Colonic mucosa (tissue), 4 donors: Measurements from ENCODE around the gene FBXL16. TPM values are rescaled to one million over a fixed set of nuclear protein-coding genes. Genes with fewer than 3 reads are reported as not detected.
"Not testable (repeated sequence)": the region's sequence is repeated elsewhere in the genome, so short reads cannot be mapped to it uniquely, and the experiment has no call there.

Experiments used
- DNase-seq: peaks from one replicate; pipeline ENCODE4 v3.0.0-alpha.2; 2020
- H3K27ac ChIP-seq: fragments of 200-600 bp; one replicate; pipeline ENCODE4 v1.8.0; 2021
- H3K27me3 ChIP-seq: fragments of 200-600 bp; one replicate; pipeline ENCODE4 v1.8.0; 2021
- H3K36me3 ChIP-seq: fragments of 200-600 bp; one replicate; pipeline ENCODE4 v1.8.0; 2021
- H3K4me1 ChIP-seq: fragments of 200-600 bp; one replicate; pipeline ENCODE4 v1.8.0; 2021; ENCODE audit warnings: mild to moderate bottlenecking
- H3K4me3 ChIP-seq: fragments of 200-600 bp; one replicate; pipeline ENCODE4 v1.8.0; 2021
- H3K9ac ChIP-seq, 2 donors: one replicate each; pipeline ENCODE4 v1.7.0; 2013; ENCODE audit warnings: control low read depth in 2 of 2, low read depth in 2 of 2, low read length in 2 of 2
- H3K9me3 ChIP-seq: fragments of 200-600 bp; one replicate; pipeline ENCODE4 v1.8.0; 2021
- CTCF ChIP-seq: fragments of 200-600 bp; IDR thresholded peaks from one replicate; pipeline ENCODE4 v1.8.0; 2022; ENCODE audit warnings: antibody characterized with exemption, mild to moderate bottlenecking
- intact Hi-C: fragments of 100-400 bp; cut with DNase I; formaldehyde crosslinking; loops from one replicate; pipeline ENCODE4 v1.14.1; 2022
- total RNA-seq, 2 donors: library from RNA; stranded (reverse); fragmentation: NEBNext Ultra II Directional in 1 of 2; extraction: Animal tissue kit (Norgen Biotek cat#: 25700) in 1 of 2; gene quantifications; one replicate each; pipeline ENCODE4 v1.2.1, GENCODE V29; 2021
- donor health status: healthy.
- donor health status: DM: no; HTN: no; CAD: no.
- donor health status: DM: no; HTN: no; CAD: no.

FBXL16 gene
- total RNA-seq, 2 donors from 2014 or later = 2.0 to 2.2 TPM

DNA sequence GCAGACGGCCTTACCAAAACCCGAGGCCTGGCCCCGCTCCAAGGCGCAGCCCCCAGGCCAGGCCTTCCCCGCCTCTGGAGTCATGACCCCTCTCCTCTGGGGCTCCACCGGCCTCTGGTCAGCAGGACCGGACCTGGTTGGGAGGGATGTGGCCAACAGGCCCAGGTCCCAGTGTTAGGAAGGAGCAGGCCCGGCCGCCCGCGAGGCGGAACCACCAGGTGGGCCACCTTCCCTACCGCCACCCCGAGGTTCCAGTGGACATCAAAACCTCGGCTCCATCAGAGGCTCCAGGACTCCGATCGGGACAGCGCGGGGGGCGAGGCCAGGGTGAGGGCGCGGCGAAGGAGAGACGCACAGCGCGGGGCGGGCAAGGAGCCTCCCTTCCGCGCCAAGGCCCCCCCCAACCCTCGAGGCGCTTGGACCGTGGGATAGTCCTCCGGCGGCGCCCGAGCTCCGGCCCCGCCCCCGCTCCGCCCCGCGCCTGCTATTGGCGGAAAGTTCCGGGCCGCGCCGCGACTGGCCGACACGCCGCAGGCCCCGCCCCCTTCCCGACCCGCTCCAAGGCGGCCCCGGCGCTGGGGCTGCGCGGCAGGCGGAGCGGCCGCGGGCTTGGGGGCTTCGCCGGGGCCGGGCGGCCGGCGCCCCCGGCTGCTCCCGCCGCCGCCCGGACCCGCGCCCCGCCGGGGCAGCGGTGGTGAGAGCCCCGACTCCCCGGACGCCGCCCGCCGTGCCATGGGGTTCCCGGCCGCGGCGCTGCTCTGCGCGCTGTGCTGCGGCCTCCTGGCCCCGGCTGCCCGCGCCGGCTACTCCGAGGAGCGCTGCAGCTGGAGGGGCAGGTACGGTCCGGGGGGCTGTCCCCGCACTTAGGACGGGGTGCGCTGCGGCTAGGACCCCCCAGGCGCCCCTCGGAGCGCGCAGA is 9.2 kb upstream of the FBXL16 start, which contains the start of gene METRN:
Gene METRN, plus strand, starts transcription at position 561 of the 919 bp plus-strand sequence. Its CDS starts 172 bp downstream, at position 733.
- Histone ChIP-seq H3K9ac (peak within 1 kb of the TSS; percentile 19 to 51), H3K36me3 (no peaks in the 10 kb centered on the region), H3K27ac (no peak within 1 kb of the TSS), H3K27me3 (peaks cover 17% of the 10 kb centered on the region), H3K4me1 (peaks cover 26% of the 10 kb centered on the region), H3K4me3 (peak within 1 kb of the TSS; percentile 70), H3K9me3 (no peaks in the 10 kb centered on the region)
- DNase-seq = peak; percentile 92
- TF ChIP-seq CTCF = no peak
- intact Hi-C loops = loop anchor here (5.0 kb wide), 1 partner anchor 342 kb away; no protein-coding TSS in a partner anchor

GRCh38 chr16:714079-714478 is 8.5 kb upstream of the FBXL16 start:
- Histone ChIP-seq H3K36me3 (no peaks in the 10 kb centered on the region), H3K4me1 (peaks cover 21% of the 10 kb centered on the region), H3K27me3 (peaks cover 20% of the 10 kb centered on the region), H3K9ac (peak overlapping the region in 1 of 2 donors; percentile 16), H3K4me3 (no peak overlapping the region), H3K27ac (no peak overlapping the region), H3K9me3 (no peaks in the 10 kb centered on the region)
- no peak for TF ChIP-seq CTCF
- DNase-seq = no peak
- intact Hi-C loops = loop anchor here (5.0 kb wide), 1 partner anchor 343 kb away; no protein-coding TSS in a partner anchor

DNA sequence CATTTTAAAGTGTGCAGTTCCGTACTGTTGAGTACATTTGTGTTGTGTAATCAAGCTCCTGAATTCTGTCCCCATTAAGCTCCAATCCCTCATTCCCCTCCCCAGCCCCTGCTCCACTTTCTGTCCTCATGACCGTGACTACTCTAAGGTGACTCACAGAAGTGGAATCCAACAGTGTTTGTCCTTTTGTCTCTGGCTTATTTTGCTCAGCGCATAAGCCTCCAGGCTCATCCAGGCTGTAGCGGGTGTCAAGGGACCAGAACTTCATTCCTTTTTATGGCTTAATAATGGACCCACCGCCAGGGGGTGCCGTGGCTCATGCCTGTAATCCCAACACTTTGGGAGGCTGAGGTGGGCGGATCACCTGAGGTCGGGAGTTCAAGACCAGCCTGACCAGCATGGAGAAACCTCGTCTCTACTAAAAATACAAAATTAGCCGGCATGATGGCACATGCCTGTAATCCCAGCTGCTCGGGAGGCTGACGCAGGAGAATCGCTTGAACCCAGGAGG is 7.2 kb upstream of the FBXL16 start:
- intact Hi-C loops = loop anchor here (2.0 to 5.0 kb wide), 2 partner anchors 74 to 345 kb away; no protein-coding TSS in a partner anchor
- H3K4me3 ChIP-seq, H3K9ac ChIP-seq, H3K27ac ChIP-seq, H3K36me3 ChIP-seq, H3K9me3 ChIP-seq: not testable (repeated sequence)
- Histone ChIP-seq H3K27me3 (peaks cover 23% of the 10 kb centered on the region), H3K4me1 (peaks cover 12% of the 10 kb centered on the region)
- peak; percentile 55 for DNase-seq
- TF ChIP-seq CTCF = peak; percentile 14

DNA sequence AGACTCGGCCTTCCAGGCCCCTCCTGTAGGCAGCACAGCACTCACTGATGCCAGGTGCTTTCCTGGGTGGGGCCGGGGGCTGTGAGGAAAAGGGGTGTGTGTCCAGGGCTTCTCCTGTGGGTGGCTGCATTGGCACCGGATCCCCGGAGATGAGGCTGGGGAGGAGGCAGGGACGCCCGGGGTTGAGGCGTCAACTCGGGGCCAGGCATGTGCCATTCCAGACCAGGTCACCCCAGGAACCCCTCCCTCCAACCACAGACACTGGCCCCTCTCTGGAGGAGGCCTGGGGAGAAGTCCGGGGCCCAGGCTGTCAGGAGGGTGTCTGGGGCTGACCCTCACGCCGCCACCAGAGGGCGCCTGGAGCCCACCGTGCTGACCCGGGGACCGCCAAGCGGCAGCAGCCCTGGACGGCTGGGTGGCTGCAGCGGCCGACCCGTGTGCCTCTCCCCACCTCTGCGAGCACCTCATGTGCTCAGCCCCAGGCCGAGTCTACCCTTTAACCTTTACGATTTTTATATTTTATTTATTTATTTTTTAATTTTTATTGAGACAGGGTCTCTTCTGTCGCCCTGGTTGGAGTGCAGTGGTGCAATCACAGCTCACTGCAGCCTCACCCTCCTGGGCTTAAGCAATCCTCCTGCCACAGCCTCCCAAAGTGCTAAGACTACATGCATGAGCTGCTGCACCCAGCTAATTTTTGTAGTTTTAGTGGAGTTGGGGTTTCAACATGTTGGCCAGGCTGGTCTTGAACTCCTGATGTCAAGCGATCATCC is 6.1 kb upstream of the FBXL16 start:
- Histone ChIP-seq H3K27ac (no peak overlapping the region), H3K9ac (no peak overlapping the region), H3K4me3 (no peak overlapping the region), H3K4me1 (peaks cover 12% of the 10 kb centered on the region), H3K36me3 (no peaks in the 10 kb centered on the region), H3K9me3 (no peaks in the 10 kb centered on the region), H3K27me3 (peaks cover 29% of the 10 kb centered on the region)
- peak; percentile 79 for DNase-seq
- intact Hi-C loops = loop anchor here (2.0 to 5.0 kb wide), 2 partner anchors 75 to 346 kb away; no protein-coding TSS in a partner anchor
- TF ChIP-seq CTCF = peak; percentile 99

GRCh38 chr16:711084-711483 is 5.5 kb upstream of the FBXL16 start:
- no peak overlapping the region for H3K9ac ChIP-seq
- peaks cover 35% of the 10 kb centered on the region for H3K27me3 ChIP-seq
- no peak overlapping the region for H3K27ac ChIP-seq
- no peaks in the 10 kb centered on the region for H3K9me3 ChIP-seq
- no peak for TF ChIP-seq CTCF
- H3K4me1 ChIP-seq = peaks cover 9% of the 10 kb centered on the region
- intact Hi-C loops = loop anchor here (5.0 kb wide), 1 partner anchor 346 kb away; no protein-coding TSS in a partner anchor
- H3K36me3 ChIP-seq = no peaks in the 10 kb centered on the region
- no peak for DNase-seq
- no peak overlapping the region for H3K4me3 ChIP-seq
